Adrenal gland (tissue), 5 donors: ENCODE results near the gene GSTM4.

ENCODE experiments used
- CTCF ChIP-seq, 6 experiments: fragments of 450-650 bp in 4 of 6; fragments of 200-600 bp in 2 of 6; sonication (generic) in 1 of 6; IDR thresholded peaks; 1 replicate in 5 of 6; 2 replicates in 1 of 6; pipeline versions ENCODE4 v1.5.1 to v1.8.0; 2016 to 2021; ENCODE audit warnings: antibody characterized with exemption in 6 of 6, mild to moderate bottlenecking in 2 of 6, moderate library complexity in 1 of 6
- POLR2A ChIP-seq, 2 donors: fragments of 450-650 bp; IDR thresholded peaks; one replicate each; pipeline ENCODE4 v1.6.1; 2017; ENCODE audit warnings: antibody characterized with exemption in 2 of 2, mild to moderate bottlenecking in 2 of 2, moderate library complexity in 1 of 2
- donor health status: DM: no; HTN: no; CAD: no.

DNA sequence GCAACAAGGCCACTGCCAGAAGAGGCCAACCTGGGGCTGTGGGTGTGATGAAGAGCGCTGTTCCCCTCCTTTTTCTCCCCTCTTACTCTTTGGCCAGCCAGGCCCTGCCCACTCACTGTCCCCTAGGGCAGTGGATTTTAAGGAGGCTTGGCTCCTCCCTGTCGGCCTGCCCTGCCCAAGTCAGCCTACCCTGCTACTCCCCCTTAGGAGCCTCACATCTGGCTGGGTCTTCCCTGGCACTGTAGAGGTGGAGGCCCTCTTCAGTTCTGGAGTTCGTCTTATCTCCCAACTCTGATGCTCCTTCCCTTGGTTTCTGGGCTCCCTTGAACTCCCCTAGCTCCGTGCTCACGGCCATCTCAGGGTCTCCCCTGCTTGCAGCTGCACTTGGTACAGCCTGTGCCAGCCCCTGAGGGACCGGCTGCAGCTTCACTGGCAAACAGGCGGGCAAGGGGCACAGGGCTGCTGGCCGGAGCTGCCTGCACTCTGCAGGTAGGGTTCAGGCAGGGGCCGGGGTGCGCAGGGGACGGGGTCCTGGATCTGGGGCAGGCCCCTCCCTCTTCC, 32.2 kb upstream of the GSTM4 start:
- TF ChIP-seq CTCF (IDR thresholded peaks at IDR 0.05) = no peak
- no peak for TF ChIP-seq POLR2A (IDR thresholded peaks at IDR 0.05)
